OCI-LY7 (cell line): ENCODE results near the gene SEMA6B.

ENCODE experiments used
- EZH2phosphoT487 ChIP-seq: fragments of 200-600 bp; sonication (generic); IDR thresholded peaks from 2 replicates; pipeline ENCODE4 v1.6.1; 2018; ENCODE audit warnings: low read depth, borderline replicate concordance, mild to moderate bottlenecking, mixed run types, antibody characterized with exemption, low read length, moderate library complexity, mixed read lengths
- TF ChIP-seq, protein P1 (sequence below): fragments of 200-600 bp; sonication (generic); conservative IDR thresholded peaks from 2 replicates; pipeline ENCODE4 v1.5.1; 2014; ENCODE audit warnings: mild to moderate bottlenecking, antibody characterized with exemption, low read length, moderate library complexity, mixed read lengths

DNA sequence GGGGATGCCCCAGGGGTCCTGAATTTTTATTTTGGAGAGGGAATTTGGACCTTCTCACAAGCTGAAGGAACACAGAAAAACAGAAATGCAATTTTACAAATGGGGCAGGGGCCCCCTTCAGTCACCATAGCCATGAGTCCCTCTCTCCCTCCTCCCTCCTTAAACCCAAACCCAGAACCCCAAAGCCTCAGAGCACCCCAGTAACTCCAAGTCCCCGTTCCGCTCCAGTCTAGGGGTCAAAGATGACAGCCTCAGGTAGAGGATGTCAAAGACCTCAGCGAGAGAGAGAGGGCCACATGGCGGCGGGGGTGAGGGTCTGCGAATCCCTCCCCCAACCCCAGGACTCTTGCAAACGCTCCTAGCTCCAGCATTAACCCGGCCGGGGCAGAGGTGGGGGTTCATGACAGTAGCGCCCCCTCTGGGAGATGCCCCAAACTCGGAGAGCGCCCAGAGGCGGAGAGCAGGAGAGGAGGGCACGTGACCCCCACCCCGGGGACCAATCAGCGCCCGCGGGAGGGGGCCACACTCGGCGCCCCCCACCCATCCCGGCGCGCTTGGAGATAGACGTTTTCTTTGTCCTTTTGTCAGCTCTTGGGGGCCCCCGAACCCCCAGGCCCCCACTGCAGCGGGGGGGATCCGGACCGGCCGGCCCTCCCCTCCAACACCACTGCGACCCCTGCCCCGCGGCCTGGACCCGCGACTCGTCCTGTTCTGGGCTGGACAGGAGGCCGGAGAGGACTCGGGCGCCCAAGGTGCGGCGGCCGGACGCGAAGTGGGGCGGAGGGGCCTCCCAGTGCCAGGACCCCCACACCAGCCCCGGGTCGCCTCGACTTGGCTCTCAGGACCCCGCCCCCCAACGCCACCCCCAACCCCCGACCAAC is 20.8 kb upstream of the SEMA6B start:
- TF ChIP-seq, protein P1, sequence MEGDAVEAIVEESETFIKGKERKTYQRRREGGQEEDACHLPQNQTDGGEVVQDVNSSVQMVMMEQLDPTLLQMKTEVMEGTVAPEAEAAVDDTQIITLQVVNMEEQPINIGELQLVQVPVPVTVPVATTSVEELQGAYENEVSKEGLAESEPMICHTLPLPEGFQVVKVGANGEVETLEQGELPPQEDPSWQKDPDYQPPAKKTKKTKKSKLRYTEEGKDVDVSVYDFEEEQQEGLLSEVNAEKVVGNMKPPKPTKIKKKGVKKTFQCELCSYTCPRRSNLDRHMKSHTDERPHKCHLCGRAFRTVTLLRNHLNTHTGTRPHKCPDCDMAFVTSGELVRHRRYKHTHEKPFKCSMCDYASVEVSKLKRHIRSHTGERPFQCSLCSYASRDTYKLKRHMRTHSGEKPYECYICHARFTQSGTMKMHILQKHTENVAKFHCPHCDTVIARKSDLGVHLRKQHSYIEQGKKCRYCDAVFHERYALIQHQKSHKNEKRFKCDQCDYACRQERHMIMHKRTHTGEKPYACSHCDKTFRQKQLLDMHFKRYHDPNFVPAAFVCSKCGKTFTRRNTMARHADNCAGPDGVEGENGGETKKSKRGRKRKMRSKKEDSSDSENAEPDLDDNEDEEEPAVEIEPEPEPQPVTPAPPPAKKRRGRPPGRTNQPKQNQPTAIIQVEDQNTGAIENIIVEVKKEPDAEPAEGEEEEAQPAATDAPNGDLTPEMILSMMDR, result peak; percentile 49
- TF ChIP-seq EZH2phosphoT487, result no peak
